ENCODE results near the gene RABAC1.

GRCh38 chr19:41965106-41965505 is 6.0 kb upstream of the RABAC1 start:
- no peak for TF ChIP-seq CTCF (conservative IDR thresholded peaks at IDR 0.05; ENCODE audit: low read length)
- TF ChIP-seq EZH2phosphoT487 (IDR thresholded peaks at IDR 0.05; ENCODE audit: borderline replicate concordance, low read depth, low read length) = no peak

Measured in OCI-LY7 (cell line).